HG02840 (cell line): ENCODE results near the gene NR2E1.

Experiments used
- ATAC-seq: cut with Tn5 transposase; IDR thresholded peaks from one replicate; pipeline ENCODE4 v1.9.1; 2021; ENCODE audit warnings: mild to moderate bottlenecking, moderate library complexity, moderate number of reproducible peaks; ENCODE audit not compliant: unreplicated experiment, low FRiP score

NR2E1 gene

GRCh38 chr6:108203189-108204112 is 37.6 kb downstream of the NR2E1 start:
- no peak for ATAC-seq

- no peak for ATAC-seq
Measured at GRCh38 chr6:108207013-108207412, 41.2 kb downstream of the NR2E1 start.

GRCh38 chr6:108209738-108210137 is 43.9 kb downstream of the NR2E1 start:
- ATAC-seq, result no peak

- ATAC-seq, result no peak
Measured at GRCh38 chr6:108210556-108210955, 44.7 kb downstream of the NR2E1 start.

GRCh38 chr6:108211671-108212070 is 45.8 kb downstream of the NR2E1 start:
- no peak for ATAC-seq

- ATAC-seq, result no peak
Measured at GRCh38 chr6:108222064-108222463, 56.2 kb downstream of the NR2E1 start.

GRCh38 chr6:108222504-108222903 is 56.7 kb downstream of the NR2E1 start:
- no peak for ATAC-seq

GRCh38 chr6:108227290-108227689 is 61.5 kb downstream of the NR2E1 start:
- no peak for ATAC-seq

- ATAC-seq, result no peak
Measured at GRCh38 chr6:108228416-108228815, 62.6 kb downstream of the NR2E1 start.

- no peak for ATAC-seq
Measured at GRCh38 chr6:108235127-108235526, 69.3 kb downstream of the NR2E1 start.

GRCh38 chr6:108236791-108237190 is 71.0 kb downstream of the NR2E1 start:
- no peak for ATAC-seq

GRCh38 chr6:108238322-108238721 is 72.5 kb downstream of the NR2E1 start:
- ATAC-seq, result no peak
